ENCODE measurements around the gene TGFA. TPM values are rescaled to one million over a fixed set of nuclear protein-coding genes. Genes with fewer than 3 reads are reported as not detected.

Gene TGFA
- total and polyA plus RNA-seq, 2 experiments from 2014 or later, result 1.4 to 6.5 TPM

GRCh38 chr2:70517804-70518203 is 35.8 kb downstream of the TGFA start:
- Histone ChIP-seq H3K9me2 (ENCODE audit: insufficient read depth) (no peaks in the 10 kb centered on the region), H3K4me3 (no peak overlapping the region), H3F3A (replicated peaks; ENCODE audit: low read depth) (no peaks in the 10 kb centered on the region), H3K36me3 (ENCODE audit: insufficient read depth) (no peaks in the 10 kb centered on the region), H3K27me3 (ENCODE audit: insufficient read depth) (no peaks in the 10 kb centered on the region), H4K20me1 (replicated peaks; ENCODE audit: insufficient read depth) (no peaks in the 10 kb centered on the region; the same call in 1 of the 2 replicates), H3K4me2 (no peak overlapping the region), H3K27ac (ENCODE audit: low read depth) (no peak overlapping the region), H3K79me2 (replicated peaks; ENCODE audit: insufficient read depth) (no peaks in the 10 kb centered on the region), H2AFZ (no peak overlapping the region), H3K4me1 (ENCODE audit: insufficient read depth) (no peaks in the 10 kb centered on the region)
- no peak for ATAC-seq
- no peak overlapping the region for H3K4me3 Mint-ChIP-seq
- H3K36me3 Mint-ChIP-seq (ENCODE audit: low read depth), result no peaks in the 10 kb centered on the region
- H3K9me3 Mint-ChIP-seq, result no peaks in the 10 kb centered on the region
- no peak for DNase-seq (ENCODE audit: low spot score)
- H3K27ac Mint-ChIP-seq, result no peak overlapping the region
- TF ChIP-seq EZH2 (IDR thresholded peaks at IDR 0.05; ENCODE audit: low read depth, unreplicated experiment), result no peak
- no peak for TF ChIP-seq ETS1 (IDR thresholded peaks at IDR 0.05)
- no peak for TF ChIP-seq EZH2phosphoT487 (IDR thresholded peaks at IDR 0.05; ENCODE audit: unreplicated experiment)
- no peak for TF ChIP-seq ZNF114 (CRISPR knock-in tag; IDR thresholded peaks at IDR 0.05)
- no peak for TF ChIP-seq NANOG (IDR thresholded peaks at IDR 0.05; ENCODE audit: borderline replicate concordance)
- no peak for TF ChIP-seq POLR2AphosphoS5 (IDR thresholded peaks at IDR 0.05; ENCODE audit: low read depth)
- no peak for TF ChIP-seq ZNF462 (CRISPR knock-in tag; IDR thresholded peaks at IDR 0.05)
- no peak for TF ChIP-seq CTCF (conservative IDR thresholded peaks at IDR 0.05; ENCODE audit: low read depth in 2 of 2)
- peaks cover 16% of the 10 kb centered on the region; the same call in 2 of the 3 replicates for H3K4me1 Mint-ChIP-seq
- H3K27me3 Mint-ChIP-seq (ENCODE audit: insufficient read depth, low read depth, poor library complexity), result peaks cover 10% of the 10 kb centered on the region
